Kasumi-1 (cell line): ENCODE results near the gene UBQLN2.
A peak's percentile ranks its signal among the peaks of the same experiment; 100 is the strongest.
"Not testable (repeated sequence)": the region's sequence is repeated elsewhere in the genome, so short reads cannot be mapped to it uniquely, and the experiment has no call there.

Source experiments
- DNase-seq, 2 experiments: peaks; one replicate each; lab custom pipeline; 2025; lab: John Stamatoyannopoulos, UW

The UBQLN2 gene

GRCh38 chrX:56563231-56564161, at the start of gene UBQLN2:
TSS of gene UBQLN2 (plus strand) at chrX:56563627. CDS start at chrX:56563874, 247 bp downstream.
- peak; percentile 45 to 49 for DNase-seq

GRCh38 chrX:56519642-56520041, 43.8 kb upstream of the UBQLN2 start:
- DNase-seq: no peak

- not testable (repeated sequence) for DNase-seq
Observed at GRCh38 chrX:56529482-56530007, 33.9 kb upstream of the UBQLN2 start.

- DNase-seq: no peak
Observed at GRCh38 chrX:56530011-56530410, 33.4 kb upstream of the UBQLN2 start.

- no peak for DNase-seq
Observed at GRCh38 chrX:56550667-56551066, 12.8 kb upstream of the UBQLN2 start.

- DNase-seq: no peak
Observed at GRCh38 chrX:56554870-56555269, 8.6 kb upstream of the UBQLN2 start.

- no peak for DNase-seq
Observed at GRCh38 chrX:56557376-56557929, 6.0 kb upstream of the UBQLN2 start.

GRCh38 chrX:56564164-56564885, 898 bp downstream of the UBQLN2 start:
- no peak for DNase-seq

- no peak for DNase-seq
Observed at GRCh38 chrX:56564921-56565840, 1.8 kb downstream of the UBQLN2 start.

- no peak for DNase-seq
Observed at GRCh38 chrX:56569378-56570057, 6.1 kb downstream of the UBQLN2 start.

GRCh38 chrX:56572975-56573374, 9.5 kb downstream of the UBQLN2 start:
- no peak for DNase-seq

- DNase-seq: no peak
Observed at GRCh38 chrX:56574861-56575260, 11.4 kb downstream of the UBQLN2 start.

- no peak for DNase-seq
Observed at GRCh38 chrX:56576721-56577120, 13.3 kb downstream of the UBQLN2 start.

- no peak for DNase-seq
Observed at GRCh38 chrX:56588397-56589188, 25.2 kb downstream of the UBQLN2 start.

- not testable (repeated sequence) for DNase-seq
Observed at GRCh38 chrX:56591830-56592229, 28.4 kb downstream of the UBQLN2 start.

- DNase-seq: peak in 1 of 2 experiments; percentile 2
Observed at GRCh38 chrX:56600141-56600540, 36.7 kb downstream of the UBQLN2 start.

- DNase-seq: no peak
Observed at GRCh38 chrX:56600987-56601386, 37.6 kb downstream of the UBQLN2 start.

GRCh38 chrX:56615282-56615681, 51.9 kb downstream of the UBQLN2 start:
- DNase-seq: no peak
